Stromal cell of bone marrow (primary cell): ENCODE measurements around the gene SSX2IP.
"Not testable (repeated sequence)": the region's sequence is repeated elsewhere in the genome, so short reads cannot be mapped to it uniquely, and the experiment has no call there.

Experiments used
- DNase-seq: peaks from one replicate; pipeline ENCODE4 v3.0.0-alpha.2; 2012; ENCODE audit warnings: low read depth

SSX2IP gene

DNA sequence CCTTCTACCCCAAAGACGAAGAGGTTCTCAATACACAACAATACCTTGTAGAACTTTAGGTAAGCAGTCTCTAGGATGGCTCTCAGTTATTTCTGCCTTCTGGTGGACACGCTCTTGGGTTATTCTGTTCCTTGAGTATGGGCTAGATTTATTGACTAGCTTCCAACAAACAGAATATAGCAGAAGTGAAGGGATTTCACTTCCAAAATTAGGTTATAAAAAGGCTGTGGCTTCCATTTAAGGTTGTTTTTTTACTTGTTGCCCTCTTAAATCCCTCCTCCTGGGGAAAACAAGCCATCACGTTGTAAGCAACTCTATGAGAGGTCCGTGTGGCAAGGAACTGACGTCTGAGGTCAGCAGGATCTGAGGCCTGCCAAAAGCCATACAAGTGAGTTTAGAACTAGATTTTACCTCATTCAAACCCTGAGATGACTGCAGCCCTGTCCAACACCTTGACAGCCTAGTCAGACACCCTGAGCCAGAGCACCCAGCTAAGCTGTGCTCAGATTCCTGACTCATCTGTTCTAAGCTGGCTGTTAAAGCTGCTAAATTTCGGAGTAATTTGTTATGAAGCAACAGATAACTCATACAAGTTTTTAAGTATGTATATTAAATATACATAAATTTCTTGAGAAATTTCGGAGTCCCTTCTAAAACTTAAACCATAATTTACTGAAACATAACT is 12.7 kb downstream of the SSX2IP start:
- DNase-seq: no peak

DNA sequence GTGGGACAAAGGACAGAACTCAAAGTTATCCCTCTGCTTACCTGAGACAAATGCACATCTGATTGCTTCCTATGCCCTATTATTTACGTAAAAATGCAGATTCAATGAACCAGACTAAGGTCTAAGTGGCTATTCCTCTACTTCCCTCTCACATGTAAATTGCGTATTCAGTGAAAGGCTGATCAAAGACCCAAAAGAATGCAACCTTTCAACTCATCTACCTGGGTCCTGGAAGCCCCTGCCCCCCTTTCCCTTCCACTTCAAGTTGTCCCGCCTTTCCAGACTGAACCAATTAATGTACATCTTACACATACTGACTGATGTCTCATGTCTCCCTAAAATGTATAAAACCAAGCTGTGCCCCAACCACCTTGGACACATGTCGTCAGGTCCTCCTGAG is 14.6 kb downstream of the SSX2IP start:
- no peak for DNase-seq

DNA sequence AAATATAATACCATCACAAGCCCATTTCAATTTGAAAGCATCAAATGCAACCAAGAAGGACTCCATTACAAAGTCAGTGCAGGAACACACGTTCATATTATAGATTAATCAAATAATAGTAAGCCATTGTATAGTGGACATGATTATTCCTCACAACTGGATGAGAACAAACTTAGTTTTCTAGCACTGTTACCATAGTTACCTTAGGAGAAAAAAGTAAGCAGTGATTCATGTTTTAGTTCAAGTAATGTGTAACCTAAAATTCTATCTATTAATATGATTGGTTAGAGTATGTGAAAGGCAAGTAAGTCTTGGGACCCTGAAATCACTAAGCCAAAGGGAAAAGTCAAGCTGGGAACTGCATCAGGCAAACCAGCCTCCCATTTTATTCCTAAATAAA is 15.2 kb downstream of the SSX2IP start:
- peak; percentile 17 for DNase-seq

DNA sequence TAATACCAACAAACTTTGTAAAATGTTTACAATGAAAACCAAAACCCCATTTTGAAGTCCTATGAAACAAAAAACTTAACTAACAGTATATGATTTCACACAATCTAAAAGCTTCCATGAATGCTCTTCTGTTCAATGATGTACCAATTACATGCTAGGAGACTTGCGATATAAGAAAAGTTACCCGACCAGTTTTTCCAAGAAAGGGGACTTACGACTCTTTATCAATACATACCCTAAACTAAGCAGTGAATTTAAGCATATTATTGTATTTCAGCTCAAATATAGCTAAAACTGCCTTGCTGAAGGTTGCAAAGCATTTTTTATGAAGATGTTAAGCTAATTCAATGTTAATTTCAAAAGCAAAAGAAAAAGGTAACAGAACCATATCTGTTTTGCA is 15.6 kb downstream of the SSX2IP start:
- no peak for DNase-seq

DNA sequence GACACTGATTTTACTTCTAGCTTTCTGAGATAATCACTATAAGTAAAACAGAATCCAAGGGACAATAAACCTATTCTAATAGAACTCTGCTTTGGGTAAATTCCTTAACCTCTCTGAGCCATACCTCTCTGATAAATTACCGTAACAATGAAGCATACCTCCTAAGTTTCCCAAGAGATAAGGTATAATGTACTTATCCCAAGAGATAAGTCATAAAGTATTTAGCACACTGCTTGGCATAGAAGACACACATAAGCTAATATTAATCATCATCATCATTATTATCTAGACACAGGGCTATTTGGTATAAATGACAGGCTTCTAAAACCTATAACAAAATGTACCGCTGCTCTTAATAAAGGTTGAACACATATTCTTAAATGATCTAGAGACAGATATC is 16.2 kb downstream of the SSX2IP start:
- DNase-seq: no peak

DNA sequence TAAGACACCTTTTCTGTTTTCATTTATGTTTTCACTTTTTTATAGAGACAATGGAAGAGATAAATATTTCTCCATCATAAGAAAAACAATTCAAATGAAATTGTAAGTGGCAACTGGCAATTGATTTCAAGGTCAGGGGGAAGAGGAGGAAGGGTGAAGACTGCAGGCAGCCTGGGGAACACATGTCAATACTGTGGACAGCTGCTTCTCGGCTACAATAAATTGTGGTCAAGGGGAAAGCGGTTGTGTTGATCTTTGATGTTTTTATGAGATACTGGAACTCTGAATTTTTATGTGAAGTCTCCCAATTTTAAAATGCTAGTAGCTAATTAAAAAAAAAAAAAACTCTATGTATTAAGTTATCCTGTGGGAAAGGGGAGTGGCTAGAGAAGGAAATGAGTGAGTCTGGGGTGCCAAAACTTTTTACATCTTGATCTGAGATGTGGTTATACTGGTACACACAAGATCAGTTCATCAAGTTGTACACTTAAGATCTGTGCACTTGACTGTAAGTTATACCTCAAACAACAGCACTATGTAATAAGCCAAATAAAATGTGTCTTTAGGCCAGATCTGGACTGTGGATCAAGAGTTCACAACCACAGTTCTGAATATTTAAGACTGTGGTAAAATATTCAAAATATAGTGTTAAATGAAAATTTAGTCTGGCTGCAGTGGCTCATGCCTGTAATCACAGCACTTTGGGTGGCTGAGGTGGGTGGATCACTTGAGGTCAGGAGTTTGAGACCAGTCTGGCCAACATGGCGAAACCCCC is 18.0 kb downstream of the SSX2IP start:
- DNase-seq: no peak

DNA sequence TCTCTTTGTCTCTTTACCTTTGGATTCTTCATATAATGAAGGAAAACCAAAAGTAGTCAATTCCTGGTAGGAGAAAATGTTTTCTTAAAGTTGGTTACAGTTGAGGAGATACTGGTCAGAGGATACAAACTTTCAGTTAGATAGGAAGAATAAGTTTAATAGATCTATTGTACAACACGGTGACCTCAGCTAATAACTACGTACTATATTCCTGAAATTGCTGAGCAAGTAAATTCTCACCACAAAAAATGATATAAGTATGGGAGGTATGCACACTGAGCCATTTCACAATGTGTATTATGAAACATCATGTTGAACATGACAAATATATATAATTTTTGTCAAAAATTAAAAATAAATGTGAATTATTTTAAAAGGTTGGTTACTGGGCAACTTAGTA is 20.4 kb downstream of the SSX2IP start:
- DNase-seq: no peak

DNA sequence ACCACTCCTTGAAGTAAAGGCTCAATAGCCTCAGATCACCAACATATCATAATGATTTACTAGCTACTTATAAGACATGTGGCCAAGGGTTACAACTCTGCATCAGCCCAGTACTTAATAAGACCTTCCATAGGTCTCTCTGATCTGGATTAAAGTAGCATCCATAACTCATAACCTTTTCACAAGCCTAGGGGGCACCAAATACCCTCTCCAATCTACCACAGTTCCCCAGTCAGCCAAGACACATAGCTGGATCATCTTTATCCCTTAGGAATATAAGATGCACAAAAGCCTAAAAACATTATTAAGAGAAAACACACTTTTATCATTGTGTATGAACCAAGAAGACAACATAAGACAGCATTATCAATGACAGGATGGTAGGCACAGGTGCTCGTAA is 22.1 kb downstream of the SSX2IP start:
- no peak for DNase-seq

DNA sequence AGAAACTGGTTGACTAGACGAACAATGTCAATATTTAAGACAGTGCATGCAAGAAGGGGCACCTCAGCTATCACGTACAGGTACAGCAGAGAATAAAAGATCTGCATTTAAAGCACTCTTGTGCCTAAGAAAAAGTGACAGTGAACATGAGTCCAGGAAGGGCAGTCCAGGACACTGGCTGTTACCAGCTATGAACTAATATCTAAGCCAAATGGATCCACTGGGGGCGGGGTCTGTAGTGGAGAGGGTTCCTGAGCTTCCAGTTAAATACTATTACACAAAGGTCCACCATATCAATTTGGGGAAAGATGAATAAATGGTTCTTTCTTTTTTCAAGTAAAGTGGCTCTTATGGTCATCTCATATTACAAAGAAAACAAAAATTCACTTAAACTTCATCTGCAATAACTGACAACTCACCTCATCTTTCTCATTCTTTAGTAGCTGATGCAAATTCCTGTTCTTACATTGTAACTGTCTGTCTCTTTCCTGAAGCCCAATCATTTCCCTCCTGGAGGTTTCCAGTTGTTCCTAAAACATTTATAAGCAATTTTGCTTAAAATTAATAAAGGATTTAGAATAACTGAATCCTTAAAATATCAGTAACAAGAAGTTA is 24.5 kb downstream of the SSX2IP start:
- peak; percentile 6 for DNase-seq

DNA sequence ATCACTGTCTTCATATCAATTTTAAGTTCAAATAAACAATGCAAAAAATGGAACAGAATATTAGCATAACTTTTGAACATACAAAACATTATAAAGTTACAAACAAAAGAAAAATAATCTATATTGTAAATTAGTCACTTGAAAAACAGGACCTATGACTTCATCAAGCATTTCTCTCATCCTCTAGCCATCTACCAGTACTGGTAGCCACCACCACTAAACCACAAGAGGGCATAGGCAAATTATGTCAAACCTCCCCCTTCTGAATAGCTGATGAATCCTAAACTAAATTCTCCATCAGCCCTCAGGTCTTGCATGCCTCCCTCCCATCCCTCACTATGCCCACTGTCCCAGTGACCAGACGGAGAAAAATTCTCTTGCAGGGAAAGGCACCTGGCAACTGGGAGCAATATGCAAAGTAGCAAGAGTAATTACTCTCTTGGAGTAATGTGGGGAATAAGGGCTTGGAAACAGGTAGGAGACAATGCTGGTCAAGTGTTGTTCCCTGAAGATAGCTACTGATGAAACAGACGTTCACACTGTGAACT is 37.1 kb downstream of the SSX2IP start:
- DNase-seq: peak; percentile 8

DNA sequence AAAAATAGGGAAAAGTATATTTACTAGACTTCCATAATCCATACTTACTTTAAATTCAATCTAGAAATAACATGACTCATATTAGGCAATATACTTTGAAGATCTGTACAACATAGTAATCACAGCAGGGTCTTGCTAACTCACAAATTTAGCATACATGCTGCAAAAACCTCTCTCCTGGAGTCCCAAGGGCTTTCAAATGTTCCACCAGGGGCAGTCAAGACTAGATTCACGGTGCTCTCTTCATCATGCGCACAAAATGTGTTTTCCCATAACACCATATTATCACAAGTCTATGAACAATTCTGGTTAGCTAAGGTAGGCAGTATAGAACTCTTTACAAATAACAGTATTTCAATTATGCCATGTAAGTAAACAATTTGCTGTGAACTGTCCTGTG is 45.8 kb downstream of the SSX2IP start:
- no peak for DNase-seq

DNA sequence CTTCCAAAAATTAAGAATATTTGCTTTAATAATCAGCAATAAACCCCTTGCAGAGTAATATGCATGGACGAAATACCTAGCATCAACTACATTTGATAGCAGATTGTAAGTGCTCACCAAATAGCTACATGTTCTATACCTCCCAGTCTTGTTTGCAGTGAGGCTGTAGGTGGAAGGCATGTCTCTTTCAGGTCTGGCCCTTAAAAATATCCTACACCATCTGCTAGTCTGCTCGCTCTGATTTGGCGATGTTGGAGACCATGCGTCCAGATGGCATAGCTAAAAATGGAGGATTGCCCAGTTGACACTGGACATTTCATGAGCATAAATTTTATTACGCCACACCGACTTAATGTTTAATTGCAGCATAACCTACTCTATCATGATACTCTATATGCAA is 47.1 kb downstream of the SSX2IP start:
- DNase-seq: no peak

DNA sequence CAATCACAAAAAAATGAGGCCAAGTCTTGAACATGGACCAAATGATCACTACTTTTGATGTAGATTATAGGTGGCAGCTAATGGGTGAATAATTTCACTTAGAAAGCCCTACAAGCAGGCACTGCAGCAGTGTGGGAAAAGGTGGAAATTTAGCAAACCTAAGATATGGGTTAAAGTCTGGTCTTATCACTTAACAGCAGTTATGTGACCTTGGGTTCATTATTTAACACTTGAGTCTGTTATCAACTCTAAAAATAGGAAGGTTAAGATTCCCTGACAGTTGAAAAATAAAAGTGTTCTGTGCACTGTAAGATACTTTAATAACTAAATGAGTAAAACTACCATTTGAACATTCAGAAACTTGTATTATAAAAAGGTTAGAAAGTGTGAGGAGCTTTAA is 47.5 kb downstream of the SSX2IP start:
- DNase-seq: no peak

DNA sequence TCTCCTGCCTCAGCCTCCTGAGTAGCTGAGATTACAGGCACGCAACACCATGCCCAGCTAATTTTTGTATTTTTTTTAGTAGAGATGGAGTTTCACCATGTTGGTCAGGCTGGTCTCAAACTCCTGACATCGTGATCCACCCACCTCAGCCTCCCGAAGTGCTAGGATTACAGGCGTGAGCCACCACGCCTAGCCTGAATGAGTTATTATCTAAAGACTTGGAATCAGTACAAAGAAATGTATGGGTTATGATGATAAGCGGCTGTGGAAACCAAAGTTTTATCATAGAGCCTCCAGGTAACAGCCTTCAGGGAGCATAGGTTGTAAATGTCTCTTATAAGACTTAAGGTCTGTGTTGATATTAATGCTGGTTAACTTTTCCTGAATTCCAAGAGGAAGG is 50.5 kb downstream of the SSX2IP start:
- not testable (repeated sequence) for DNase-seq

DNA sequence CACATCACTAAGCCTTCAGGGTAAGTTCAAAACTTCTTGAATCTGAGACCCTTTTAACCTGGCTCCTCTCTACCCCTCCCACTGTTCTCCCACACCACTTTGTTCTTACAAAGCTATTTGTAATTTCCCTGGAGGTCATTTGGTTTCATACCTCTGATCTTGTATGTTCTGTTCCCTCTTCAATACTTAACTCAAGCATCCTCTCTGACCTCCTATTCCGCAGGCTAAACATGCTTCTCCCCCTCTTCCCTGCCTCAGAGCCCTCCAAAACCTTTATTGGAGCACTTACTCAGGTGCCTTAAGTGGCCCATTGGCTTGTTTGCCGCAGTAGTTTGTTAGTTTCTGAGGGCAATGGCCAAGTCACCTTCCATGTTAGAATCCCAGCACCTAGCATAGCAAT is 54.8 kb downstream of the SSX2IP start:
- no peak for DNase-seq

DNA sequence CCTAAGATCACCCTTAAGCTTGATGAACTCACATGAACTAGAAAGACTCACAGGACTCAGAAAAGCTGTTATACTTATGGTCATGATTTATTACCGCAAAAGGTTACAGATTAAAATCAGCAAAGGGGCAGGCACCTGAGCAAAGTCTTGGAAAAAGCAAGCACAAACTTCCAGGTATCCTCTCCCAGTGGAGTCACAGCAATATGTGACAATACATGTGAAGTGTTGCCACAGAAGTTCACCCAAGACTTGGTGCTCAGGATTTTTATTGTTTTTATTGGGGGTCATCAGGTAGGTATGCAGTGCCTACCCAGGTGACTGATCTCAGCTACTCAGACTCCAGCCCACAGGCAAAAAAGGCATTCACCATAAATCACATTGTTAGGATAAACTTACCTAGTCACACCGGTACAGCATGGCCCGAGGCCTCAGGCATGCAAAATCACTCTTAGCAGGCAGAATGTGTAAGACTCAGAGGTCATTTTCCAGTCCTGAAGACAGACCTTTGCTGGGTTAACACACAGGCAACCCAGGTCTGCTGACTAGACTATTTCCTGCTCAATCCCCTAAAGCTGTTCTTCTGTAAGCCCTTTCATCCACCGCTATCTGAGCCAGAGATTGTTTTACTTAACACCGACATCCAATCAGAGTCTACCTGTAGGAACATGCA is 55.6 kb downstream of the SSX2IP start:
- no peak for DNase-seq

DNA sequence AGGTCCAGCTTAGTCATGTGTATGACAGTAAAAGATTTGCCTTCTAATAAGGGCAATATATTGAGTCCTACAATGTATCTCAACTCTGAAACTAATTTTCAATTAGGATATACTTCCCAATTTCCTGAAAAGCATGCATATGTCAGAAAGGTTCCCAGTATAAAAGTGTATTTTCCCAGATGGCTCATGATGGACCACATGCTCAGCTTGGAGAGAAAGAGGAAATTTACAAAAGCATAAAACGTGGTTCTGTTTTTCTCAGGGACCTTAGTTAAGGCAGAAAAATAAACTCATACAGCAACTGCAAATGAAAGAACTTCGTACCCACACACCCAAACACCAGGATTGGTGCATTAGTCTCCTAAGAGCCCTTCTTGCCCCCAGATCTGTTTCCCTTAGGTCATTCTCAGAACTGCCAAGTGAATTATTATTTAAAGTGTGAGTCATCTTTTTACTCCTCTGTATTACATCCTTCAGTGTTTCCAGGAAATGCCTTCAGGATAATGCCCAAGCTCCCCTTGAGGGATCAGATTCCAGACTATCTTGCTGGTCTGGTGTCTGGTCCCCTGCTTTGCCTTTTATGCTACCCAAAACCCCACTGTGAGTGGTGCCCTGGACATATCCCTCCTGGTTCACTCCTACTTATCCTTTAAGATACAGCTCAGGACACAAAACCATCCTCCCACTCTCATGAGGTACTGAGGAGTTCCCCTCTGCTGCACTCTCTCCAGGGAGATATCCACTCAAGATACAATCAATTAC is 57.4 kb downstream of the SSX2IP start:
- peak; percentile 59 for DNase-seq

DNA sequence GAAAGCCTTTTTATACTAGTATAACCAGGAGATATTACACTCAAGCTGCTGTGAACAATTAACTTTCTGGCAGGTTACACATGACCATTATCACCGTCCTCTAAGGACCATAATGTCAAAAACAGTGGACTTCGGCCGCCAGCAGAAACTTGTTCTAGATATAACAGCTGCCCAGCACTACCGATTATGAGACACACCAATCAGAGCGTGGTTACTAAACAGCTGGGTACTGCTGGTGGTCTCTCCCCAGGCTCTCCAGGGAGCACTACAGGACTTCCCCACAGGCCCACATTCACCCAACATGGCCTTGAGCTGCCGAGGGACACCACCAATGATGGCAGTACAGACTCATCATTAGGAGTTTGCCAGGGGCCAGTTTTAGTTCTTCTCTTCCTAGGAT is 58.1 kb downstream of the SSX2IP start:
- no peak for DNase-seq

DNA sequence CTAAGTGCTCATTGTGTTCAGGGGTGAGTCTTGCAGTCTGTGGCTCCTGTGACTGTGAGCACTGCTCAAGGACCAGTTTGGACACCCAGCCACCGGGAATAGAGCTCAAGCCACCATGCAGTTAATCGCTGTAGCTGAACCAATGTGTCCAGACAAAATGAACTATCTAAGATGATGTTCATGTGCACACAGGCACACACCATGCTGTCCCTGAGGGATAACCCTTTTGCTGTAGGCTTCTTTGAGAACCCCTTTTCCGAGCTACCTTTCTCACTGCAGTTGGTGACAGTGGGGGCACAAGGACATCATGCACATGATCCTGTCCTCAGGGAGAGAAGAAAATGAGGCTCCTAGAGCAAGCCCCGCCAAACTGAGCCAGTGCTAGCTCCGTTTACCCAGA is 65.4 kb downstream of the SSX2IP start:
- no peak for DNase-seq

DNA sequence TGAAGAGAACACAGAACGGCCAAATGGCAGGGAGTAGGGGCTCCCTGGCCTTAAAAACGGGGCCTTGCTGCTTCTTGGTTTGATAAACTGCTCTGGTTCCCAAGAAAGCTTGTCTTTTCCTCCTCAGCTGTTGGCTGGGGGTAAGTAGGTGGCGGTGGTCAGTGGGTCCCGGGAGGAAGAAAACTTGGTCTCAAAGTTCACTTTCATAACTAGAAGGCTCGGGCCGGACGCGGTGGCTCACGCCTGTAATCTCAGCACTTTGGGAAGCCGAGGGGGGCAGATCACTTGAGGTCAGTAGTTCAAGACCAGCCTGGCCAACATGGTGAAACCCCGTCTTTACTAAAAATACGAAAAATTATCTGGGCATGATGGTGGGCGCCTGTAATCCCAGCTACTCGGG is 68.7 kb downstream of the SSX2IP start:
- DNase-seq: no peak

DNA sequence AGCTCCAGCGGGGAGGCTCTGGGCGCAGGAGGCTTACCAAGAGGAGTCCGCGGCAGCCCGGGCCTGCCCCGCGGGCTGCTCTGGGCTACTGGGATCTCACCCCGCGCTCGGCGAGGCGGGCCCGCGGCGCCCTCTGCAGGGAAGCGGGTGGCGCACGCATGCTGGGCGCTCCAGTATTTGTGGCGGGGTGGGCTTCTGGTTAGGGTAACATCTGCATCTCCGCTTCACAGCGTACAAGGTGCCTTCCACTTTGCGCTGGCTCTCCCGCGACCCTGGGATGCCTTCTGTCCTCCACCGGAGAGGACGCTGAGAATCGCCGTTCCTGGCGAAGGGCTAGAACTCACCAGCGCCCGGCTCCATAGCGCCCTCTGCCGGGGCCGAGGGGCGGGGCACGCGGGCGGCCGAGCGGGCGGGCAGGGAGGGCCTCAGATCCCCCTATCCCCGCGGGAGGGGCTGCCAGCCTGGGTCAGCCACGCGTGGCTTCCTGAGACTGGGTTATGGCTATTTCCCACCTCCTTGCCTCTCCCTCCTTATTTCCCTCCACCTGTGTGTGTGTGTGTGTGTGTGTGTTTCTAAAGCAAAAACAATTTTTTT is 69.4 kb downstream of the SSX2IP start:
- peak; percentile 53 for DNase-seq
